Panc1 (cell line): ENCODE results near the gene PAWR. TPM values are rescaled to one million over a fixed set of nuclear protein-coding genes. Genes with fewer than 3 reads are reported as not detected.

Experiments used
- ATAC-seq: fragments of 200-7000 bp; cut with Tn5 transposase; 2 replicates; pipeline ENCODE4 v1.9.1; 2020; ENCODE audit warnings: mild to moderate bottlenecking, moderate library complexity
- BruUV-seq: library from RNA; stranded (reverse); fragments of 400-500 nt; replicated peaks from 2 replicates; lab custom pipeline; 2021; lab: Mats Ljungman, UMichigan
- CTCF ChIA-PET: fragments of 300-600 bp; sonication (Branson Sonifier 250); formaldehyde crosslinking; loops from one replicate; lab custom pipeline; 2022; ENCODE audit warnings: antibody characterized with exemption; lab: Charles Lee
- POLR2A ChIA-PET: fragments of 300-600 bp; sonication (Branson Sonifier 250); formaldehyde crosslinking; loops from one replicate; lab custom pipeline; 2022; ENCODE audit warnings: antibody characterized with exemption; lab: Charles Lee
- DNase-seq: peaks from one replicate; pipeline ENCODE4 v3.0.0-alpha.2; 2010; ENCODE audit warnings: low read depth, low spot score
- H3K27ac ChIP-seq: 2 replicates; pipeline ENCODE4 v1.5.1; 2011; ENCODE audit warnings: mild to moderate bottlenecking, low read length, inconsistent platforms
- H3K27me3 ChIP-seq: fragments of 200-500 bp; sonication (Bioruptor generic); 2 replicates; pipeline ENCODE4 v1.6.0; 2014; ENCODE audit warnings: low read length, inconsistent platforms; ENCODE audit not compliant: control insufficient read depth, insufficient read depth
- H3K36me3 ChIP-seq: fragments of 200-500 bp; sonication (Bioruptor generic); 2 replicates; pipeline ENCODE4 v1.5.1; 2014; ENCODE audit warnings: inconsistent platforms, mild to moderate bottlenecking, low read length, moderate library complexity; ENCODE audit not compliant: control insufficient read depth, insufficient read depth
- H3K4me1 ChIP-seq: 2 replicates; pipeline ENCODE4 v1.5.1; 2011; ENCODE audit warnings: inconsistent platforms, mild to moderate bottlenecking, low read length, moderate library complexity; ENCODE audit not compliant: control insufficient read depth, insufficient read depth
- H3K4me3 ChIP-seq, 2 experiments: 2 replicates each; pipeline ENCODE4 v1.5.1; 2011 to 2012; ENCODE audit warnings: low read depth in 2 of 2, low read length in 2 of 2, mild to moderate bottlenecking in 2 of 2, inconsistent platforms in 1 of 2, moderate library complexity in 1 of 2
- H3K9me3 ChIP-seq: fragments of 200-500 bp; sonication (Bioruptor generic); 2 replicates; pipeline ENCODE4 v1.5.1; 2014; ENCODE audit warnings: low read depth, mild to moderate bottlenecking, inconsistent platforms, low read length, moderate library complexity; ENCODE audit not compliant: control insufficient read depth, insufficient read depth
- POLR2AphosphoS5 ChIP-seq: IDR thresholded peaks from 2 replicates; pipeline ENCODE4 v1.6.1; 2012; ENCODE audit warnings: mild to moderate bottlenecking, low read depth, low read length, moderate library complexity
- SIN3A ChIP-seq: IDR thresholded peaks from 2 replicates; pipeline ENCODE4 v1.6.1; 2012; ENCODE audit warnings: low read depth, mild to moderate bottlenecking, low read length, moderate library complexity, borderline replicate concordance; ENCODE audit not compliant: insufficient read depth
- TCF7L2 ChIP-seq: IDR thresholded peaks from 2 replicates; pipeline ENCODE4 v1.6.1; 2011; ENCODE audit warnings: mild to moderate bottlenecking, low read depth, low read length, inconsistent platforms
- in situ Hi-C: cut with HindIII; loops from 2 replicates; pipeline ENCODE4 v1.10.0; 2016; ENCODE audit warnings: low sequenced_read_pairs, low pct_unique_long_range_greater_than_20kb
- intact Hi-C: fragments of 100-400 bp; cut with micrococcal nuclease; formaldehyde crosslinking; loops from one replicate; pipeline ENCODE4 v1.10.0; 2022; ENCODE audit not compliant: unreplicated experiment
- total RNA-seq: library from RNA; stranded (reverse); gene quantifications from one replicate; pipeline ENCODE4 v1.2.1, GENCODE V29; 2021; ENCODE audit not compliant: unreplicated experiment
- TF ChIP-seq, protein P1 (sequence below): fragments of 450-650 bp; IDR thresholded peaks from 2 replicates; pipeline ENCODE4 v1.5.1; 2017; ENCODE audit warnings: mild to moderate bottlenecking
- TF ChIP-seq, protein P2 (sequence below), 2 experiments: IDR thresholded peaks; 2 replicates each; pipeline ENCODE4 v1.6.1; 2011 to 2012; ENCODE audit warnings: low read depth in 2 of 2, control low read depth in 1 of 2, low read length in 1 of 2, mild to moderate bottlenecking in 1 of 2, moderate library complexity in 1 of 2; ENCODE audit not compliant: insufficient read depth in 1 of 2

PAWR gene
- total RNA-seq, 1 experiment from 2014 or later: 142 TPM

DNA sequence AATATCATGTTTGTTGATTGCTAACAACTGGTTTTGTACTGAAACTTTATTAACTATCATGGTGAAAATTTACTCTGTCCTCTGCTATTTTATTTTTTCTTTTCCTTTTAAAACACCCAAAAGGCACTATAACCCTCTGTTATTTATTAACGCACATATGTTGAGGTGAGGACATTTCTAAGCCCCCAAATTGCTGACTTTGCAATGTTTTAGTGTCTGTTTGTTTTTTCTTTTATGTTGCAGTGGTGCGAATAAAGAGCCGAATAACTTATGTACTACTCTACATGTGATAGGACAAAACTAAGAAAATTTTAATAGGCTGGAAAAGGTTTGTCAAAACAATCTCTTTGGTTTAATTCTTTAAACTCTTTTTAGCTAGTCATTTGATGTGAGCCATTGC lies 24.5 kb upstream of the PAWR start:
- no peak overlapping the region for H3K27ac ChIP-seq
- no peaks in the 10 kb centered on the region for H3K36me3 ChIP-seq
- H3K4me1 ChIP-seq: no peaks in the 10 kb centered on the region
- H3K27me3 ChIP-seq: no peaks in the 10 kb centered on the region
- no peaks in the 10 kb centered on the region for H3K9me3 ChIP-seq
- BruUV-seq: no TSS peak
- intact Hi-C loops: no loop called here
- H3K4me3 ChIP-seq: no peak overlapping the region
- ChIA-PET CTCF (no interaction called here), POLR2A (no interaction called here)
- in situ Hi-C loops: no loop called here
- TF ChIP-seq POLR2AphosphoS5: no peak
- TF ChIP-seq, protein P1, sequence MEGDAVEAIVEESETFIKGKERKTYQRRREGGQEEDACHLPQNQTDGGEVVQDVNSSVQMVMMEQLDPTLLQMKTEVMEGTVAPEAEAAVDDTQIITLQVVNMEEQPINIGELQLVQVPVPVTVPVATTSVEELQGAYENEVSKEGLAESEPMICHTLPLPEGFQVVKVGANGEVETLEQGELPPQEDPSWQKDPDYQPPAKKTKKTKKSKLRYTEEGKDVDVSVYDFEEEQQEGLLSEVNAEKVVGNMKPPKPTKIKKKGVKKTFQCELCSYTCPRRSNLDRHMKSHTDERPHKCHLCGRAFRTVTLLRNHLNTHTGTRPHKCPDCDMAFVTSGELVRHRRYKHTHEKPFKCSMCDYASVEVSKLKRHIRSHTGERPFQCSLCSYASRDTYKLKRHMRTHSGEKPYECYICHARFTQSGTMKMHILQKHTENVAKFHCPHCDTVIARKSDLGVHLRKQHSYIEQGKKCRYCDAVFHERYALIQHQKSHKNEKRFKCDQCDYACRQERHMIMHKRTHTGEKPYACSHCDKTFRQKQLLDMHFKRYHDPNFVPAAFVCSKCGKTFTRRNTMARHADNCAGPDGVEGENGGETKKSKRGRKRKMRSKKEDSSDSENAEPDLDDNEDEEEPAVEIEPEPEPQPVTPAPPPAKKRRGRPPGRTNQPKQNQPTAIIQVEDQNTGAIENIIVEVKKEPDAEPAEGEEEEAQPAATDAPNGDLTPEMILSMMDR: no peak
- TF ChIP-seq, protein P2, sequence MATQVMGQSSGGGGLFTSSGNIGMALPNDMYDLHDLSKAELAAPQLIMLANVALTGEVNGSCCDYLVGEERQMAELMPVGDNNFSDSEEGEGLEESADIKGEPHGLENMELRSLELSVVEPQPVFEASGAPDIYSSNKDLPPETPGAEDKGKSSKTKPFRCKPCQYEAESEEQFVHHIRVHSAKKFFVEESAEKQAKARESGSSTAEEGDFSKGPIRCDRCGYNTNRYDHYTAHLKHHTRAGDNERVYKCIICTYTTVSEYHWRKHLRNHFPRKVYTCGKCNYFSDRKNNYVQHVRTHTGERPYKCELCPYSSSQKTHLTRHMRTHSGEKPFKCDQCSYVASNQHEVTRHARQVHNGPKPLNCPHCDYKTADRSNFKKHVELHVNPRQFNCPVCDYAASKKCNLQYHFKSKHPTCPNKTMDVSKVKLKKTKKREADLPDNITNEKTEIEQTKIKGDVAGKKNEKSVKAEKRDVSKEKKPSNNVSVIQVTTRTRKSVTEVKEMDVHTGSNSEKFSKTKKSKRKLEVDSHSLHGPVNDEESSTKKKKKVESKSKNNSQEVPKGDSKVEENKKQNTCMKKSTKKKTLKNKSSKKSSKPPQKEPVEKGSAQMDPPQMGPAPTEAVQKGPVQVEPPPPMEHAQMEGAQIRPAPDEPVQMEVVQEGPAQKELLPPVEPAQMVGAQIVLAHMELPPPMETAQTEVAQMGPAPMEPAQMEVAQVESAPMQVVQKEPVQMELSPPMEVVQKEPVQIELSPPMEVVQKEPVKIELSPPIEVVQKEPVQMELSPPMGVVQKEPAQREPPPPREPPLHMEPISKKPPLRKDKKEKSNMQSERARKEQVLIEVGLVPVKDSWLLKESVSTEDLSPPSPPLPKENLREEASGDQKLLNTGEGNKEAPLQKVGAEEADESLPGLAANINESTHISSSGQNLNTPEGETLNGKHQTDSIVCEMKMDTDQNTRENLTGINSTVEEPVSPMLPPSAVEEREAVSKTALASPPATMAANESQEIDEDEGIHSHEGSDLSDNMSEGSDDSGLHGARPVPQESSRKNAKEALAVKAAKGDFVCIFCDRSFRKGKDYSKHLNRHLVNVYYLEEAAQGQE (IDR thresholded peaks at IDR 0.05; ENCODE audit: insufficient read depth in 1 of 2, low read depth in 2 of 2, low read length in 1 of 2): no peak
- ATAC-seq: no peak
- DNase-seq: no peak

DNA sequence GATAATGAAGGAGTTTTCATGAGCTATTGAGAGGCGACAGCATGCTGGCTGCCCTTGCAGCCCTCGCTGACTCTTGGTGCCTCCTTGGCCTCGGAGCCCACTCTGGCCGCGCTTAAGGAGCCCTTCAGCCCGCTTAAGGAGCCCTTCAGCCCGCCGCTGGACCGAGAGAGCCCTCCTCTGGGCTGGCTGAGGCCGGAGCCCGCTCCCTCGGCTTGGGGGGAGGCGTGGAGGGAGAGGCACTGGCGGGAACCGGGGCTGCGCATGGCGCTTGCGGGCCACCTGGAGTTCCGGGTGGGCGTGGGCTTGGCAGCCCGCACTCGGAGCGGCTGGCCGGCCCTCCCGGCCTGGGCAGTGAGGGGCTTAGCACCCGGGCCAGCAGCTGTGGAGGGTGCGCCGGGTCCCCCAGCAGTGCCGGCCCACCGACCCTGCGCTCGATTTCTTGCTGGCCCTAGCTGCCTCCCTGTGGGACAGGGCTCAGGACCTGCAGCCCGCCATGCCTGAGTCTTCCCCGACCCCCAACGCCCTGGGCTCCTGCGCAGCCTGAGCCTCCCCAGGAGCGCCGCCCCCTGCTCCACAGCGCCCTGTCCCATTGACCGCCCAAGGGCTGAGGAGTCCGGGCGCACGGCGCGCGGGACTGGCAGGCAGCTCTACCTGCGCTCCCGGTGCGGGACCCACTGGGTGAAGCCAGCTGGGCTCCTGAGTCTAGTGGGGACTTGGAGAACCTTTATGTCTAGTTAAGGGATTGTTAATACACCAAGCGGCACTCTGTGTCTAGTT lies 20.1 kb upstream of the PAWR start:
- ChIA-PET CTCF (interaction anchor here (0.7 kb wide), 1 partner anchor 10 kb away, joined by 3 read pairs; no protein-coding TSS in a partner anchor), POLR2A (interaction anchor here (0.6 to 0.7 kb wide), 2 partner anchors 12 to 14 kb away, joined by 3 to 5 read pairs; no protein-coding TSS in a partner anchor)
- BruUV-seq: no TSS peak
- TF ChIP-seq TCF7L2 (no peak), POLR2AphosphoS5 (no peak), SIN3A (no peak)
- TF ChIP-seq, protein P1: no peak
- TF ChIP-seq, protein P2 (IDR thresholded peaks at IDR 0.05; ENCODE audit: insufficient read depth in 1 of 2, low read depth in 2 of 2, low read length in 1 of 2): no peak
- DNase-seq (no peak), ATAC-seq (no peak)
- in situ Hi-C loops: no loop called here
- intact Hi-C loops: no loop called here
- Histone ChIP-seq H3K4me3 (no peak overlapping the region), H3K27me3 (no peaks in the 10 kb centered on the region), H3K9me3 (no peaks in the 10 kb centered on the region), H3K36me3 (no peaks in the 10 kb centered on the region), H3K27ac (no peak overlapping the region), H3K4me1 (no peaks in the 10 kb centered on the region)
